Choroid plexus epithelial cell (primary cell): Measurements from ENCODE around the gene RCOR1.

Experiments
- DNase-seq: peaks from one replicate; pipeline ENCODE4 v3.0.0-alpha.2; 2010; ENCODE audit warnings: low read depth
- H3K4me3 ChIP-seq: 2 replicates; pipeline ENCODE4 v1.5.1; 2011; ENCODE audit warnings: low read depth, mild to moderate bottlenecking, control low read depth, low read length, moderate library complexity
- TF ChIP-seq, protein P1 (sequence below): conservative IDR thresholded peaks from 2 replicates; pipeline ENCODE4 v1.5.1; 2011; ENCODE audit warnings: low read depth, mild to moderate bottlenecking, control low read depth, inconsistent platforms, low read length, moderate library complexity

RCOR1 gene

DNA sequence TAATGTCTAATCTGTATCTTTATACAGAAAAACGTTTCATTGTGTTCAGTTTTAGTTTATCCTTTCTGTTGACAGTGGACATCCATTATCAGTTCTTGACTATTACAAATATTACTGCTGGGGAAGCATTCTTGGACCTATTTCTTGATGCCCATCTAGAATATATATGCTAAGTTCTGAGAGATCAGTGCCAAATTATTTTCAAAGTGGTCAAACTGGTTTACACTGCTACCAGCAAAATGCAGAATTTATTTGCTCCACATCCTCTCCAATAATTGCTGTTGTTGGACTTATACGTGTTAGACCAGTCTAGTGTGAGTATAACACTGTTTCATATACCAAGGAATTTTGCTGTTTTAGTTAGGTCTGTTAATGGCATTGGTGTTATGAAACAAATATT is 99.3 kb downstream of the RCOR1 start:
- H3K4me3 ChIP-seq: no peak overlapping the region

DNA sequence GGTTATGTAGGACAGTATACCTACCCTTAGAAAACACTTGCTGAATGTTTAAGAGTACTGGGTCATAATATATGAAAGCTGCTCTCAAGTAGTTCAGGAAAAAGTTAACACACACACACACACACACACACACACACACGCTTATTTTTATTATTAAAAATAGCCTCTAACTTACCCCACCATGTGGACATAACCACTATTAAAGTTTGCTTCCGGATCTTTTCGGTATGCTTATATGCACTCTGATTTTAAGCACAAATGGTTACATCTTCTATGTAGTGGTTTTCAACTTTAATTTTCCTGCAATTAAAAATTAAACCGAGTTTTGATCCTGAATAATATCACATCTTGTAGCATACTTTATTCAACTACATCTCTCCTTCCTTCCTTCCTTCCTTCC is 99.9 kb downstream of the RCOR1 start:
- TF ChIP-seq, protein P1, sequence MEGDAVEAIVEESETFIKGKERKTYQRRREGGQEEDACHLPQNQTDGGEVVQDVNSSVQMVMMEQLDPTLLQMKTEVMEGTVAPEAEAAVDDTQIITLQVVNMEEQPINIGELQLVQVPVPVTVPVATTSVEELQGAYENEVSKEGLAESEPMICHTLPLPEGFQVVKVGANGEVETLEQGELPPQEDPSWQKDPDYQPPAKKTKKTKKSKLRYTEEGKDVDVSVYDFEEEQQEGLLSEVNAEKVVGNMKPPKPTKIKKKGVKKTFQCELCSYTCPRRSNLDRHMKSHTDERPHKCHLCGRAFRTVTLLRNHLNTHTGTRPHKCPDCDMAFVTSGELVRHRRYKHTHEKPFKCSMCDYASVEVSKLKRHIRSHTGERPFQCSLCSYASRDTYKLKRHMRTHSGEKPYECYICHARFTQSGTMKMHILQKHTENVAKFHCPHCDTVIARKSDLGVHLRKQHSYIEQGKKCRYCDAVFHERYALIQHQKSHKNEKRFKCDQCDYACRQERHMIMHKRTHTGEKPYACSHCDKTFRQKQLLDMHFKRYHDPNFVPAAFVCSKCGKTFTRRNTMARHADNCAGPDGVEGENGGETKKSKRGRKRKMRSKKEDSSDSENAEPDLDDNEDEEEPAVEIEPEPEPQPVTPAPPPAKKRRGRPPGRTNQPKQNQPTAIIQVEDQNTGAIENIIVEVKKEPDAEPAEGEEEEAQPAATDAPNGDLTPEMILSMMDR: no peak
- H3K4me3 ChIP-seq: no peak overlapping the region
- DNase-seq: peak; percentile 13

More for the DNA sequence above, 99.3 kb downstream of the RCOR1 start:
- DNase-seq: no peak
- TF ChIP-seq, protein P1: no peak

DNA sequence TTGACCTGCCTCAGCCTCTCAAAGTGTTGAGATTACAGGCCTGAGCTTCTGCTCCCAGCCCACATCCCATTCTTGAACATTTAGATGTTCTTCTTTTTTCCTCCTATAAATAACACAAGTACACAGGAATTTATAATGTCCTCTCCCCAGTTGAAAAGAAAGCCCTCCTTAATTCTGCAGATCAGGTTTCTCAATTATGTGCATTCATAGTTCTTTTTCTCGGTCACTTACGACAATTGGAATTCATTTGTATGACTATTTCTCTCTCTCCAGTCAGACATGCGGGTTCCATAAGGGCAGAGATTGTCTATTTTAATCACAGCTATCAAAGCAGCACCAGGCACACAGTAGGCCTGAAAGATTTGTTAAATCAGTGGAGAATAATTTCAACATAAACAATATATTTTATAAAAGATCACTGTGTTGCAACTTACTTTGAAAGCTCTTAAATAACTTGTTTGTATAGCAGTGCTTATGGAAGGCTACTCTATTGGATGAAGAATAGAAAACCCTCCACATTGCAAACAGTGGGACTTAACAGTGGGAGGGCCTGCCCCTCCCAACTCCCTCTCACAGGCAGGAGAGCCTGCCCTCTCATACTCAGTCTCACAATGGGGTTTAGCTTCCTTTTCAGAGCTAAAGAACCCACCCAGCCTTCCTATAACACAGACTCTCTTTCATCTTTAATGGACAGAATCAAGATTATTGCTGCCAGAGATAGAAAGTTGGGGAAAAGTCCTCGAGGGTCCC is 100.7 kb downstream of the RCOR1 start:
- no peak for DNase-seq
- TF ChIP-seq, protein P1: no peak
- H3K4me3 ChIP-seq: no peak overlapping the region

DNA sequence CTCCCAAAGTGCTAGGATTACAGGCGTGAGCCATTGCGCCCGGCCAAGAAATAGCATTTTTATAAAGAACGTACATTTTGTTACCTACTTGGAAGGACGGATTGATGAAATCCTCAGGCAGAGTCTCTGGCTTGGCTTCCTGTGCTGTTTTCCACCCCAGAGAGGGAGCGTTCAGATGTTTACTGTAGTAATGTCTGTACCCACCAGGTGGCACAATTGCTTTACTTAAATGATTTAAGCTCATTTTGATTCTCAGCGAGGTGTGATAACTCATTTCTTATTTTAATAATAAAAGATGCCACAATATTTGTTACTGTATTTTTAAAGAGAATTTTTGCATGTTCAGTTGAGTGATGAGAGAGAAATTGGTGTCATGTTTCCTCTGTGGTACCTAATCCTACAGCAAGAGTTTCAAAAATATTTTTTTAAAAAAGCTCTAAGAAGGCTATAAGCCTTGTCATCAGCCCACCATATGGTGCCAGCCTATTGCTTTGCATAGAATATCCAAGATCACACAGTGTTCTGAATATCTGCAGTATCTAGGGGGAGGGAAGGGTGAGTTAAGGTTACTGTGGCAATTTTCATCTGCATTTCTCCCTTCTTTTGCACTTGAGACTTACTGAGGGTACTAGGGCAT is 102.2 kb downstream of the RCOR1 start:
- no peak overlapping the region for H3K4me3 ChIP-seq
- peak; percentile 88 for DNase-seq
- TF ChIP-seq, protein P1: peak; percentile 66

DNA sequence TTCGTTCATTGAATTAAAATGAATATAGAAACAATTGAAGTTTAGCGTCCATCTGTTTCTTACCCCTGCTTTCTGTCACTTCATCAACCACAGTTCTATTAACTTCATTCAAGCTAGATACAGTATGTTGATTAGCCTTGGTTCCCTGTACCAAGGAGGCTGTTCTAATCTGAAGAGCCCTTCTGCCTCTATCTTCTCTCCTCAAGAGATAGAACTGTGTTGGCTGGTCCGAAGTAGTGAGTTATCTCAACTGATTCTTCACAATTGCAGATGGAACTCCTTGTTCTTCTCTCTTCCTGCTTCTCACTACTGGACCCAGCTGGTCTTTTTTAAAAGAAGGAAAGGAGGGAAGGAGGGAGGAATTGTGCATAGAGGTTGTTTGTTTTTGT is 102.7 kb downstream of the RCOR1 start:
- TF ChIP-seq, protein P1: no peak
- no peak for DNase-seq
- no peak overlapping the region for H3K4me3 ChIP-seq

DNA sequence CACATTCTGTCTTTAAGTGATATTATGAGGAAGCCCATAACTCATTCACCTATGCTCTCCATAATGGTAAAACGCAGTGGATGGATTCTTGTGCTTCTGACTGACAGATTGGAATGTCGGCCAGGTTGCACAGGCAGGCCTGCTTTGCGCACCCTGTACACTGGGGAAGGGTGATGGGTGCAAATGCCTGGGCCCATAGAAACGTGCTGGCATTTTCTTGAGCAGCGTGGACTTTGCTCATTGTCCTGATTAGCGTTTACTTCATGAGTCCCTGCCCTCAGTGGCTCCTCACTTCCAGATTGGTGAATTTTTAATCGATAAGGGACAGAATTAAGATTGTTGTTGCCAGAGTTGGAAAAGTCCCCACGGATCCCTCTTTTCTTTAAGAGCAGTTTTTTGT is 103.9 kb downstream of the RCOR1 start:
- TF ChIP-seq, protein P1: no peak
- no peak overlapping the region for H3K4me3 ChIP-seq
- no peak for DNase-seq
